ENCODE results near the gene RAD18.

- no peak for TF ChIP-seq EP300 (IDR thresholded peaks at IDR 0.05)
- TF ChIP-seq CTCF (IDR thresholded peaks at IDR 0.05) = no peak
- no peak for TF ChIP-seq POLR2AphosphoS5 (IDR thresholded peaks at IDR 0.05)
These were observed 43.9 kb upstream of the RAD18 start for GRCh38 chr3:9007213-9007612.
